PC-3 (cell line): ENCODE measurements around the gene ESR2. TPM values are rescaled to one million over a fixed set of nuclear protein-coding genes. Genes with fewer than 3 reads are reported as not detected.

Source experiments
- ATAC-seq: fragments of 200-7000 bp; cut with Tn5 transposase; 2 replicates; pipeline ENCODE4 v1.9.1; 2020; ENCODE audit warnings: mild to moderate bottlenecking, moderate library complexity
- BruUV-seq: library from RNA; stranded (reverse); fragments of 400-500 nt; replicated peaks from 2 replicates; lab custom pipeline; 2021; lab: Mats Ljungman, UMichigan
- CTCF ChIA-PET: fragments of 300-600 bp; sonication (Branson Sonifier 250); formaldehyde crosslinking; loops from one replicate; lab custom pipeline; 2022; ENCODE audit warnings: antibody characterized with exemption; lab: Charles Lee
- POLR2A ChIA-PET: fragments of 300-600 bp; sonication (Branson Sonifier 250); formaldehyde crosslinking; loops from one replicate; lab custom pipeline; 2022; ENCODE audit warnings: antibody characterized with exemption; ENCODE audit not compliant: unreplicated experiment; lab: Charles Lee
- DNase-seq: peaks from one replicate; pipeline ENCODE4 v3.0.0-alpha.2; 2015
- H2AFZ ChIP-seq: fragments of 300-600 bp; sonication (generic); 2 replicates; pipeline ENCODE4 v1.6.0; 2016; ENCODE audit warnings: antibody characterized with exemption, low read length
- H3F3A ChIP-seq: fragments of 300-600 bp; sonication (generic); one replicate; pipeline ENCODE4 v1.6.0; 2017; ENCODE audit warnings: antibody characterized with exemption, low read length, control low read depth, mild to moderate bottlenecking; ENCODE audit not compliant: unreplicated experiment
- H3K27ac ChIP-seq: fragments of 300-600 bp; sonication (generic); 2 replicates; pipeline ENCODE4 v1.5.1; 2016; ENCODE audit warnings: mild to moderate bottlenecking, low read length
- H3K27me3 ChIP-seq: fragments of 300-600 bp; sonication (generic); 2 replicates; pipeline ENCODE4 v1.6.1; 2016; ENCODE audit warnings: low read length, mixed read lengths
- H3K36me3 ChIP-seq: fragments of 300-600 bp; sonication (generic); 2 replicates; pipeline ENCODE4 v1.6.1; 2016; ENCODE audit warnings: low read depth, mixed run types, low read length, mixed read lengths
- H3K4me1 ChIP-seq: fragments of 300-600 bp; sonication (generic); 2 replicates; pipeline ENCODE4 v1.5.1; 2016; ENCODE audit warnings: low read length; ENCODE audit not compliant: insufficient read depth
- H3K4me2 ChIP-seq: fragments of 300-600 bp; sonication (generic); 2 replicates; pipeline ENCODE4 v1.6.0; 2016; ENCODE audit warnings: low read length
- H3K4me3 ChIP-seq: fragments of 300-600 bp; sonication (generic); 2 replicates; pipeline ENCODE4 v1.5.1; 2016; ENCODE audit warnings: mild to moderate bottlenecking, low read length, mixed read lengths
- H3K79me2 ChIP-seq: fragments of 300-600 bp; sonication (generic); 2 replicates; pipeline ENCODE4 v1.6.1; 2017; ENCODE audit warnings: low read length, mixed read lengths
- H3K9ac ChIP-seq: fragments of 300-600 bp; sonication (generic); 2 replicates; pipeline ENCODE4 v1.6.0; 2016; ENCODE audit warnings: mild to moderate bottlenecking, low read length
- H3K9me2 ChIP-seq: fragments of 300-600 bp; sonication (generic); replicated peaks from 2 replicates; pipeline ENCODE4 v1.6.1; 2016; ENCODE audit warnings: mixed run types, low read length, mixed read lengths
- H3K9me3 ChIP-seq: fragments of 300-600 bp; sonication (generic); 2 replicates; pipeline ENCODE4 v1.6.1; 2016; ENCODE audit warnings: low read length, mixed read lengths
- H4K20me1 ChIP-seq: fragments of 300-600 bp; sonication (generic); 2 replicates; pipeline ENCODE4 v1.6.1; 2016; ENCODE audit warnings: low read length, mixed read lengths
- CTCF ChIP-seq: fragments of 300-600 bp; sonication (generic); conservative IDR thresholded peaks from 2 replicates; pipeline ENCODE4 v1.5.1; 2017; ENCODE audit warnings: antibody characterized with exemption, low read depth, mild to moderate bottlenecking, low read length
- EZH2 ChIP-seq: fragments of 300-600 bp; sonication (generic); IDR thresholded peaks from one replicate; pipeline ENCODE4 v1.6.1; 2017; ENCODE audit warnings: antibody characterized with exemption, mild to moderate bottlenecking, low read length; ENCODE audit not compliant: unreplicated experiment
- EZH2phosphoT487 ChIP-seq: fragments of 300-600 bp; sonication (generic); IDR thresholded peaks from 2 replicates; pipeline ENCODE4 v1.6.1; 2018; ENCODE audit warnings: mild to moderate bottlenecking, antibody characterized with exemption, low read length, borderline replicate concordance
- intact Hi-C: fragments of 100-400 bp; cut with micrococcal nuclease; formaldehyde crosslinking; loops from 2 replicates; pipeline ENCODE4 v1.9.0; 2023
- total RNA-seq: library from RNA; depleted of rRNA; stranded (reverse); fragments of >200 nt; gene quantifications from 2 replicates; pipeline ENCODE4 v1.2.3, GENCODE V29; 2014

The ESR2 gene
- total RNA-seq, 1 experiment from 2014 or later: 0.18 TPM

GRCh38 chr14:64246688-64247087 lies 47.5 kb downstream of the ESR2 start:
- Histone ChIP-seq H3F3A (no peaks in the 10 kb centered on the region), H4K20me1 (no peaks in the 10 kb centered on the region), H3K36me3 (no peaks in the 10 kb centered on the region), H3K27ac (no peak overlapping the region), H2AFZ (no peak overlapping the region), H3K27me3 (no peaks in the 10 kb centered on the region), H3K4me3 (no peak overlapping the region), H3K9ac (no peak overlapping the region), H3K79me2 (no peaks in the 10 kb centered on the region), H3K9me2 (no peaks in the 10 kb centered on the region; the same call in 1 of the 2 replicates), H3K4me1 (no peaks in the 10 kb centered on the region), H3K4me2 (no peak overlapping the region), H3K9me3 (no peaks in the 10 kb centered on the region)
- CTCF ChIA-PET: interaction anchor here (0.6 kb wide), 1 partner anchor 268 kb away, joined by 7 read pairs; no protein-coding TSS in a partner anchor
- intact Hi-C loops: no loop called here
- BruUV-seq: no TSS peak
- TF ChIP-seq EZH2: no peak
- no peak for TF ChIP-seq CTCF
- no peak for TF ChIP-seq EZH2phosphoT487
- POLR2A ChIA-PET: no interaction called here
- ATAC-seq (peak; percentile 42), DNase-seq (no peak)

- no TSS peak for BruUV-seq
- CTCF ChIA-PET: no interaction called here
These were observed 48.7 kb downstream of the ESR2 start for GRCh38 chr14:64245491-64245890.

More at GRCh38 chr14:64245491-64245890, 48.7 kb downstream of the ESR2 start:
- Histone ChIP-seq H3K4me2 (no peak overlapping the region), H3K36me3 (no peaks in the 10 kb centered on the region), H3K27ac (no peak overlapping the region), H3K9ac (no peak overlapping the region), H3K79me2 (no peaks in the 10 kb centered on the region), H3K27me3 (no peaks in the 10 kb centered on the region), H3K4me3 (no peak overlapping the region), H3K9me2 (no peaks in the 10 kb centered on the region; the same call in 1 of the 2 replicates), H2AFZ (no peak overlapping the region), H3K4me1 (no peaks in the 10 kb centered on the region), H3F3A (no peaks in the 10 kb centered on the region), H3K9me3 (no peaks in the 10 kb centered on the region), H4K20me1 (no peaks in the 10 kb centered on the region)
- intact Hi-C loops: no loop called here
- POLR2A ChIA-PET: no interaction called here
- TF ChIP-seq CTCF (no peak), EZH2phosphoT487 (no peak), EZH2 (no peak)
- ATAC-seq (no peak), DNase-seq (no peak)
